GM12878 (cell line): ENCODE measurements around the gene SLC1A2. TPM values are rescaled to one million over a fixed set of nuclear protein-coding genes. Genes with fewer than 3 reads are reported as not detected.

Experiments used
- ATAC-seq: fragments of 200-7000 bp; cut with Tn5 transposase; 3 replicates; pipeline ENCODE4 v1.9.1; 2020; ENCODE audit warnings: mild to moderate bottlenecking, moderate library complexity
- BruUV-seq: library from RNA; stranded (reverse); fragments of 400-500 nt; replicated peaks from 2 replicates; lab custom pipeline; 2021; lab: Mats Ljungman, UMichigan
- CTCF ChIA-PET: fragments of 300-600 bp; sonication (Branson Sonifier 250); formaldehyde crosslinking; extraction: SDS; loops from one replicate; lab custom pipeline; 2021; ENCODE audit warnings: inconsistent platforms; lab: Yijun Ruan, JAX
- POLR2A ChIA-PET: fragments of 350-600 bp; formaldehyde crosslinking; extraction: SDS; loops from one replicate; lab custom pipeline; 2021; ENCODE audit warnings: inconsistent platforms; lab: Charles Lee
- RAD21 ChIA-PET: fragments of 300-600 bp; sonication (Branson Sonifier 250); formaldehyde crosslinking; loops from one replicate; lab custom pipeline; 2023; ENCODE audit warnings: antibody characterized with exemption; ENCODE audit not compliant: unreplicated experiment; lab: Charles Lee
- SMC1A ChIA-PET: fragments of 300-600 bp; sonication (Branson Sonifier 250); formaldehyde crosslinking; loops from one replicate; lab custom pipeline; 2023; ENCODE audit not compliant: unreplicated experiment, uncharacterized antibody; lab: Charles Lee
- DNase-seq: peaks from one replicate; pipeline ENCODE4 v3.0.0-alpha.2; 2011; ENCODE audit warnings: low read depth, low spot score
- FAIRE-seq: peaks from 3 replicates; lab custom pipeline; 2011; peaks lifted over from hg19 to GRCh38; lab: Jason Lieb, UNC
- H2AFZ ChIP-seq: 2 replicates; pipeline ENCODE4 v1.6.0; 2011; ENCODE audit warnings: low read depth, low read length, control low read depth; ENCODE audit not compliant: control insufficient read depth
- H3K27ac ChIP-seq: 2 replicates; pipeline ENCODE4 v1.5.1; 2011; ENCODE audit warnings: control low read depth; ENCODE audit not compliant: control insufficient read depth, insufficient read depth
- H3K27me3 ChIP-seq, 2 experiments: replicated peaks in 1 of 2; 2 replicates each; pipeline versions ENCODE4 v1.6.0 to v1.6.1; 2011; ENCODE audit warnings: low read length in 1 of 2; ENCODE audit not compliant: control insufficient read depth in 2 of 2, insufficient read depth in 2 of 2
- H3K36me3 ChIP-seq, 2 experiments: 2 replicates each; pipeline ENCODE4 v1.5.1; 2011; ENCODE audit warnings: low read length in 1 of 2; ENCODE audit not compliant: control insufficient read depth in 2 of 2, insufficient read depth in 2 of 2
- H3K4me1 ChIP-seq: 2 replicates; pipeline ENCODE4 v1.6.1; 2011; ENCODE audit warnings: mild to moderate bottlenecking, low read length, moderate library complexity, mixed read lengths; ENCODE audit not compliant: control insufficient read depth, insufficient read depth
- H3K4me2 ChIP-seq: 2 replicates; pipeline ENCODE4 v1.6.0; 2011; ENCODE audit warnings: control low read depth; ENCODE audit not compliant: control insufficient read depth, insufficient read depth
- H3K4me3 ChIP-seq: fragments of 200-600 bp; sonication (generic); 2 replicates; pipeline ENCODE4 v1.5.1; 2016
- H3K79me2 ChIP-seq: 2 replicates; pipeline ENCODE4 v1.6.0; 2011; ENCODE audit warnings: low read length; ENCODE audit not compliant: control insufficient read depth, insufficient read depth
- H3K9ac ChIP-seq: 2 replicates; pipeline ENCODE4 v1.8.0; 2011; ENCODE audit warnings: low read length, control low read depth, mixed read lengths; ENCODE audit not compliant: control insufficient read depth, insufficient read depth
- H3K9me3 ChIP-seq: replicated peaks from 3 replicates; pipeline ENCODE4 v1.5.1; 2011; ENCODE audit warnings: mild to moderate bottlenecking, low read length; ENCODE audit not compliant: control insufficient read depth, insufficient read depth
- H4K20me1 ChIP-seq: 2 replicates; pipeline ENCODE4 v1.6.0; 2011; ENCODE audit not compliant: control insufficient read depth, insufficient read depth
- CEBPB ChIP-seq, 2 experiments: fragments of 150-350 bp in 1 of 2; IDR thresholded peaks; 2 replicates each; pipeline ENCODE4 v1.6.1; 2012 to 2014; ENCODE audit warnings: low read depth in 2 of 2, low read length in 2 of 2, borderline replicate concordance in 1 of 2, inconsistent platforms in 1 of 2
- EED ChIP-seq: sonication (generic); IDR thresholded peaks from 2 replicates; pipeline ENCODE4 v1.6.1; 2016; ENCODE audit warnings: antibody characterized with exemption, low read depth
- MTA2 ChIP-seq: fragments of 450-650 bp; IDR thresholded peaks from 2 replicates; pipeline ENCODE4 v1.6.1; 2016; ENCODE audit warnings: low read depth, mild to moderate bottlenecking, moderate library complexity
- NR2F1 ChIP-seq: fragments of 450-650 bp; conservative IDR thresholded peaks from 2 replicates; pipeline ENCODE4 v1.6.1; 2017; ENCODE audit warnings: mild to moderate bottlenecking
- PBX3 ChIP-seq: IDR thresholded peaks from 2 replicates; pipeline ENCODE4 v1.6.1; 2011; ENCODE audit warnings: mild to moderate bottlenecking, low read depth, low read length, moderate library complexity; ENCODE audit not compliant: insufficient replicate concordance
- REST ChIP-seq: IDR thresholded peaks from 2 replicates; pipeline ENCODE4 v1.6.1; 2012; ENCODE audit warnings: mild to moderate bottlenecking, low read depth, low read length
- ZNF384 ChIP-seq: IDR thresholded peaks from 2 replicates; pipeline ENCODE4 v1.6.1; 2012; ENCODE audit warnings: low read depth, mild to moderate bottlenecking, low read length, improper control_type of control experiment, borderline replicate concordance
- WGBS: methylation state at CpG from one replicate; pipeline ENCODE4 v1.1.6; 2016; ENCODE audit warnings: low lambda C conversion rate; ENCODE audit not compliant: insufficient replicate concordance, insufficient coverage; ENCODE audit errors: missing lambda C conversion rate; 5-methylcytosine and 5-hydroxymethylcytosine counted together
- in situ Hi-C: fragments of 300-500 bp; cut with MboI; formaldehyde crosslinking; loops from 9 replicates; pipeline ENCODE4 v1.14.3; 2018; ENCODE audit warnings: mixed read lengths
- intact Hi-C: fragments of 100-400 bp; cut with micrococcal nuclease; formaldehyde crosslinking; loops from one replicate; pipeline ENCODE4 v1.14.2; 2022; ENCODE audit not compliant: unreplicated experiment
- polyA plus RNA-seq, 11 experiments: library from polyadenylated mRNA; depleted of rRNA in 4 of 11; unstranded in 6 of 11; stranded (reverse) in 5 of 11; fragments of >200 nt; fragmentation: Nextera tagmentation in 4 of 11; fragmentation: Illumina TruSeq in 1 of 11; extraction: Ambion mirVana in 4 of 11; extraction: Trizol in 1 of 11; gene quantifications; 1 replicate in 1 of 11; 2 replicates in 10 of 11; pipeline versions ENCODE4 v1.2.1 to v1.2.3, GENCODE V29; 2011 to 2016; ENCODE audit warnings: inconsistent platforms in 2 of 11, missing spikeins in 2 of 11, low read depth in 1 of 11
- total RNA-seq, 4 experiments: library from RNA; depleted of rRNA in 3 of 4; stranded (reverse); fragments of >200 nt in 3 of 4; fragmentation: Illumina TruSeq in 1 of 4; extraction: Trizol in 1 of 4; gene quantifications; 2 replicates each; pipeline versions ENCODE4 v1.2.1 to v1.2.3, GENCODE V29; 2013 to 2021

Gene SLC1A2
- total and polyA plus RNA-seq, 10 of the 15 experiments (the other 5 are each of a cell fraction or from before 2014, with no cell fraction given), result 0.01 to 0.84 (median 0.22) TPM; not detected in 1

GRCh38 chr11:35302398-35302797 is 117.0 kb downstream of the SLC1A2 start:
- no peaks in the 10 kb centered on the region for H3K27me3 ChIP-seq
- no peaks in the 10 kb centered on the region for H3K36me3 ChIP-seq
- H3K79me2 ChIP-seq, result no peaks in the 10 kb centered on the region
- peaks cover 19% of the 10 kb centered on the region for H3K4me1 ChIP-seq
- ChIA-PET SMC1A (no interaction called here), POLR2A (no interaction called here), CTCF (no interaction called here), RAD21 (no interaction called here)
- no peak overlapping the region for H2AFZ ChIP-seq
- H3K9ac ChIP-seq, result no peak overlapping the region
- in situ Hi-C loops (no loop called here), intact Hi-C loops (no loop called here)
- no peak overlapping the region for H3K4me2 ChIP-seq
- H3K27ac ChIP-seq, result no peak overlapping the region
- no peak for TF ChIP-seq NR2F1
- TF ChIP-seq CEBPB (IDR thresholded peaks at IDR 0.05; ENCODE audit: borderline replicate concordance in 1 of 2, low read depth in 2 of 2, low read length in 2 of 2), result no peak
- TF ChIP-seq MTA2, result no peak
- TF ChIP-seq REST, result no peak
- no peak for TF ChIP-seq PBX3
- no peak for TF ChIP-seq EED
- TF ChIP-seq ZNF384, result no peak
- ATAC-seq, result no peak
- H4K20me1 ChIP-seq, result no peaks in the 10 kb centered on the region
- no peak overlapping the region for H3K4me3 ChIP-seq
- no peak for DNase-seq
- 97% methylated on average over 4 of the region's 4 CpGs for WGBS
- no TSS peak for BruUV-seq
- no peaks in the 10 kb centered on the region for H3K9me3 ChIP-seq
- FAIRE-seq, result no peak
